Stomach (tissue), 9 donors: ENCODE data around the gene PTPN4. TPM values are rescaled to one million over a fixed set of nuclear protein-coding genes. Genes with fewer than 3 reads are reported as not detected.

Experiments used
- DNase-seq, 2 donors: peaks; one replicate each; pipeline versions ENCODE4 v3.0.0 to v3.0.0-alpha.2; 2013 to 2019
- H3K27ac ChIP-seq, 5 donors: fragments of 200-600 bp in 4 of 5; sonication (generic) in 4 of 5; one replicate each; pipeline ENCODE4 v1.5.1; 2013 to 2019; ENCODE audit warnings: mild to moderate bottlenecking in 1 of 5, moderate library complexity in 1 of 5
- H3K27me3 ChIP-seq, 3 donors: fragments of 200-600 bp; sonication (generic); one replicate each; pipeline ENCODE4 v1.5.1; 2017 to 2019; ENCODE audit warnings: mixed run types in 1 of 3
- H3K36me3 ChIP-seq, 4 donors: fragments of 200-600 bp; sonication (generic); 1 replicate in 3 of 4; 2 replicates in 1 of 4; pipeline ENCODE4 v1.5.1; 2016 to 2019
- H3K4me1 ChIP-seq, 4 donors: fragments of 200-600 bp; sonication (generic); one replicate each; pipeline ENCODE4 v1.5.1; 2016 to 2019
- H3K4me3 ChIP-seq, 4 donors: fragments of 200-600 bp; sonication (generic) in 3 of 4; one replicate each; pipeline ENCODE4 v1.5.1; 2016 to 2019; ENCODE audit warnings: mild to moderate bottlenecking in 1 of 4
- H3K9me3 ChIP-seq, 4 donors: fragments of 200-600 bp; sonication (generic); one replicate each; pipeline ENCODE4 v1.5.1; 2016 to 2019
- CTCF ChIP-seq, 7 experiments: fragments of 450-650 bp in 4 of 7; fragments of 200-600 bp in 3 of 7; sonication (generic) in 3 of 7; IDR thresholded peaks; one replicate each; pipeline ENCODE4 v1.5.1; 2016 to 2019; ENCODE audit warnings: antibody characterized with exemption in 7 of 7, control low read depth in 2 of 7, mild to moderate bottlenecking in 1 of 7
- EP300 ChIP-seq: sonication (generic); formaldehyde crosslinking; IDR thresholded peaks from one replicate; pipeline ENCODE4 v1.6.1; 2017; ENCODE audit warnings: antibody characterized with exemption
- POLR2A ChIP-seq, 4 donors: fragments of 450-650 bp; IDR thresholded peaks; one replicate each; pipeline ENCODE4 v1.6.1; 2016; ENCODE audit warnings: antibody characterized with exemption in 4 of 4, control low read depth in 2 of 4, mild to moderate bottlenecking in 1 of 4, moderate library complexity in 1 of 4
- POLR2AphosphoS5 ChIP-seq, 3 donors: sonication (generic); formaldehyde crosslinking; IDR thresholded peaks; one replicate each; pipeline ENCODE4 v1.6.1; 2016; ENCODE audit warnings: antibody characterized with exemption in 3 of 3
- WGBS, 5 donors: extraction: QIAGEN DNeasy Blood & Tissue Kit in 3 of 5; methylation state at CpG; one replicate each; pipeline versions ENCODE4 v1.1.5 to v1.1.7; 2013 to 2018; 5-methylcytosine and 5-hydroxymethylcytosine counted together
- intact Hi-C: fragments of 100-400 bp; cut with DNase I; formaldehyde crosslinking; loops from one replicate; pipeline ENCODE4 v1.15.1; 2023; ENCODE audit warnings: low total_unique reads
- polyA plus RNA-seq, 3 donors: library from polyadenylated mRNA; stranded (reverse); fragments of 200-250 nt; gene quantifications; one replicate each; pipeline ENCODE4 v1.2.3, GENCODE V29; 2013
- total RNA-seq, 5 donors: library from RNA; depleted of rRNA; stranded (reverse); fragments of >200 nt; gene quantifications; one replicate each; pipeline versions ENCODE4 v1.1.0 to v1.2.3, GENCODE V29; 2014 to 2016
- donor health status: healthy with polysubstance abuse.
- donor health status: Bipolar disorder and iron deficiency.
- donor health status: healthy.

The PTPN4 gene
- total and polyA plus RNA-seq, 8 donors, result 2.9 to 450 (median 18.8) TPM

- Histone ChIP-seq H3K4me1 (no peaks in the 10 kb centered on the region), H3K36me3 (peaks cover 8 to 77% (median 68%) of the 10 kb centered on the region in 4 donors), H3K4me3 (no peak overlapping the region), H3K9me3 (peaks cover 0 to 4% (median 0%) of the 10 kb centered on the region in 4 donors), H3K27me3 (no peaks in the 10 kb centered on the region), H3K27ac (no peak overlapping the region)
- 67 to 78% (median 74%) methylated on average over 2 of the region's 2 CpGs for WGBS, 5 donors
- no peak for DNase-seq
- TF ChIP-seq CTCF (IDR thresholded peaks at IDR 0.05), result no peak
- TF ChIP-seq EP300, result no peak
- no peak for TF ChIP-seq POLR2A (IDR thresholded peaks at IDR 0.05)
- no peak for TF ChIP-seq POLR2AphosphoS5 (IDR thresholded peaks at IDR 0.05)
- intact Hi-C loops, result no loop called here
Measured at GRCh38 chr2:119960821-119961220, 201.1 kb downstream of the PTPN4 start.

GRCh38 chr2:119981896-119982295 is 222.2 kb downstream of the PTPN4 start:
- no peak overlapping the region for H3K4me3 ChIP-seq
- no peaks in the 10 kb centered on the region for H3K27me3 ChIP-seq
- H3K27ac ChIP-seq, result no peak overlapping the region
- no peaks in the 10 kb centered on the region for H3K9me3 ChIP-seq
- no peak for TF ChIP-seq POLR2AphosphoS5 (IDR thresholded peaks at IDR 0.05)
- TF ChIP-seq CTCF (IDR thresholded peaks at IDR 0.05), result no peak
- peaks cover 0 to 12% (median 4%) of the 10 kb centered on the region in 4 donors for H3K36me3 ChIP-seq
- intact Hi-C loops, result no loop called here
- DNase-seq, result no peak
- no peaks in the 10 kb centered on the region for H3K4me1 ChIP-seq

GRCh38 chr2:119982506-119982905 is 222.8 kb downstream of the PTPN4 start:
- no peak overlapping the region for H3K27ac ChIP-seq

GRCh38 chr2:119983108-119983507 is 223.4 kb downstream of the PTPN4 start:
- no peaks in the 10 kb centered on the region for H3K27me3 ChIP-seq
- H3K4me3 ChIP-seq, result no peak overlapping the region
- H3K36me3 ChIP-seq, result no peaks in the 10 kb centered on the region
- no peak overlapping the region for H3K27ac ChIP-seq
- TF ChIP-seq POLR2A (IDR thresholded peaks at IDR 0.05) (no peak), POLR2AphosphoS5 (IDR thresholded peaks at IDR 0.05) (no peak), EP300 (no peak), CTCF (IDR thresholded peaks at IDR 0.05) (no peak)
- no peaks in the 10 kb centered on the region for H3K9me3 ChIP-seq
- H3K4me1 ChIP-seq, result no peaks in the 10 kb centered on the region
- 52 to 91% (median 81%) methylated on average over 3 of the region's 3 CpGs for WGBS, 5 donors
- no peak for DNase-seq
- intact Hi-C loops, result no loop called here

More at GRCh38 chr2:119982506-119982905, 222.8 kb downstream of the PTPN4 start:
- Histone ChIP-seq H3K9me3 (no peaks in the 10 kb centered on the region), H3K36me3 (peaks cover 0 to 6% (median 1%) of the 10 kb centered on the region in 4 donors), H3K4me3 (no peak overlapping the region), H3K27me3 (no peaks in the 10 kb centered on the region), H3K4me1 (no peaks in the 10 kb centered on the region)
- TF ChIP-seq POLR2A (IDR thresholded peaks at IDR 0.05), result no peak
- TF ChIP-seq CTCF (IDR thresholded peaks at IDR 0.05), result no peak
- no peak for TF ChIP-seq EP300
- WGBS, 5 donors, result 61 to 68% (median 62%) methylated on average over 2 of the region's 2 CpGs
- peak in 1 of 2 donors; percentile 33 for DNase-seq
- intact Hi-C loops, result no loop called here
